BLaER1 treated with 17β-estradiol and CSF1 and Interleukin-3, amounts not matched to agents 10 nM and 100 nM (cell line): ENCODE results near the gene LRRC25.
A peak's percentile ranks its signal among the peaks of the same experiment; 100 is the strongest.
"Not testable (repeated sequence)": the region's sequence is repeated elsewhere in the genome, so short reads cannot be mapped to it uniquely, and the experiment has no call there.

Experiments used
- H3K27ac ChIP-seq, 11 experiments: shearing (Covaris generic); formaldehyde crosslinking; 2 replicates each; pipeline ENCODE4 v1.8.1; 2022
- H3K27me3 ChIP-seq, 11 experiments: shearing (Covaris generic); formaldehyde crosslinking; 2 replicates each; pipeline ENCODE4 v1.8.1; 2022
- H3K36me3 ChIP-seq, 11 experiments: shearing (Covaris generic); formaldehyde crosslinking; 2 replicates each; pipeline ENCODE4 v1.8.1; 2022
- H3K4me1 ChIP-seq, 10 experiments: shearing (Covaris generic); formaldehyde crosslinking; 2 replicates each; pipeline ENCODE4 v1.8.1; 2022
- H3K4me2 ChIP-seq, 11 experiments: shearing (Covaris generic); formaldehyde crosslinking; 2 replicates each; pipeline ENCODE4 v1.8.1; 2022
- H3K4me3 ChIP-seq, 10 experiments: shearing (Covaris generic); formaldehyde crosslinking; 2 replicates each; pipeline ENCODE4 v1.8.1; 2022
- H3K9ac ChIP-seq, 11 experiments: shearing (Covaris generic); formaldehyde crosslinking; 2 replicates each; pipeline ENCODE4 v1.8.1; 2022
- H3K9me3 ChIP-seq, 11 experiments: shearing (Covaris generic); formaldehyde crosslinking; replicated peaks in 1 of 11; 2 replicates each; pipeline ENCODE4 v1.8.1; 2022
- H4K20me1 ChIP-seq, 11 experiments: shearing (Covaris generic); formaldehyde crosslinking; 2 replicates each; pipeline ENCODE4 v1.8.1; 2022
- Cebpa-rat ChIP-seq, 11 experiments: shearing (Covaris generic); IDR thresholded peaks; 2 replicates each; pipeline ENCODE4 v1.8.1; 2022

Gene LRRC25

DNA sequence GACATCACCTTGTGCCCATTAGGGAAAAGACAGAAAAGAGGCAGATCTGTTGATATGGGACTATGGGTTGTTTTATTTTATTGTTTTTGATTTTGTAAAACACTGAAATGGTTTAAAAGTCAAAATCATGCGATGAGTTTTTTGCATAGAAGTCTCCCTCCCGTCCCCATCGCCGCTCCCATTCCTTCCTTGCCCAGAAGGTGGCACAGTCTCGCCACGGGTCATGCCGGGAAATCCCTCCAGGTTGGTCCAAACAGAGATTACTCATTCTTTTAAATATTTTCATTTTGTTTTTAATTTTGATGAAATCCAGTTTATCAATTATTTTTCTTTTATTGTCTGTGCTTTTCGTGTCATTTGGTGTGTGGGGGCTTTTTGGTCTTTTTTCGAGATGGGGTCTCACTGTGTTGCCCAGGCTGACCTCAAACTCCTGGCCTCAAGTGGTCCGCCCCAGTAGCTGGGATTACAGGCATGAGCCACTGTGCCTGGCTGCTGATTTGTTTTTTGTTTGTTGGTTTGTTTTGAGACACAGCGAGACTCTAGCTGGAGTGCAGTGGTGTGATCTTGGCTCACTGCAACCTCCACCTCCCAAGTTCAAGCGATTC lies 47.8 kb downstream of the LRRC25 start:
- no peak overlapping the region for H3K27ac ChIP-seq
- 0 out of 22 replicates have a peak overlapping the region, but pooled peaks of 2 of the 11 experiments have one; percentile 12 to 16 for H3K4me2 ChIP-seq
- H3K36me3 ChIP-seq = peaks cover 0 to 90% (median 5%) of the 10 kb centered on the region in 11 experiments; a peak in 9 of 22 replicates
- no peaks in the 10 kb centered on the region for H3K9me3 ChIP-seq
- TF ChIP-seq Cebpa-rat (IDR thresholded peaks at IDR 0.05) = no peak
- H3K9ac ChIP-seq = 0 out of 22 replicates have a peak overlapping the region, but pooled peaks of 1 of the 11 experiments have one; percentile 21
- H3K4me1 ChIP-seq = peaks cover 7 to 31% (median 10%) of the 10 kb centered on the region in 10 experiments; a peak in 18 of 20 replicates
- no peaks in the 10 kb centered on the region for H3K27me3 ChIP-seq
- peaks cover 0 to 45% (median 0%) of the 10 kb centered on the region in 11 experiments; a peak in 4 of 22 replicates for H4K20me1 ChIP-seq
- H3K4me3 ChIP-seq = no peak overlapping the region

DNA sequence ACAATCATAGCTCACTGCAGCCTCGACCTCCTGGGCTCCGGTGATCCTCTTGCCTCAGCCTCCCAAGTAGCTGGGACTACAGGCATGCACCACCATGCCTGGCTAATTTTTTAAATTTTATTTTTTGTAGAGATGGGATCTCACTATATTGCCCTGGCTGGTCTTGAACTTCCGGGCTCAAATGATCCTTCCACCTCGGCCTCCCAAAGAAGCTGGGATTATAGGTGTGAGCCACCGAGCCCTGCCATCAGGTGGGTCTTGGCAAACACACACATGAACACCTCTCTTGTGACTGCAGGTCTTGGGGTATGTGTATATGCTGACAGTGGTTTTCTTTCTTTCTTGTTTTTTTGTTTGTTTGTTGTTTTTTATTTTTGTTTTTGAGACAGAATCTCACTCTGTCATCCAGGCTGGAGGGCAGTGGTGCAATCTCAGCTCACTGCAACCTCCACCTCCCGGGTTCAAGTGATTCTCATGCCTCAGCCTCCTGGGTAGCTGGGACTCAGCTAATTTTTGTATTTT lies 48.5 kb downstream of the LRRC25 start:
- H3K4me3 ChIP-seq, H3K27ac ChIP-seq, H3K27me3 ChIP-seq, H3K9me3 ChIP-seq: not testable (repeated sequence)
- peak overlapping the region in 1 of 11 experiments; percentile 16; a peak in 1 of 22 replicates for H3K4me2 ChIP-seq
- H3K36me3 ChIP-seq = peaks cover 0 to 90% (median 5%) of the 10 kb centered on the region in 11 experiments; a peak in 9 of 22 replicates
- H3K4me1 ChIP-seq = peaks cover 7 to 39% (median 11%) of the 10 kb centered on the region in 10 experiments; a peak in 18 of 20 replicates
- H3K9ac ChIP-seq = 0 out of 22 replicates have a peak overlapping the region, but pooled peaks of 1 of the 11 experiments have one; percentile 10
- peaks cover 0 to 52% (median 0%) of the 10 kb centered on the region in 11 experiments; a peak in 5 of 22 replicates for H4K20me1 ChIP-seq

DNA sequence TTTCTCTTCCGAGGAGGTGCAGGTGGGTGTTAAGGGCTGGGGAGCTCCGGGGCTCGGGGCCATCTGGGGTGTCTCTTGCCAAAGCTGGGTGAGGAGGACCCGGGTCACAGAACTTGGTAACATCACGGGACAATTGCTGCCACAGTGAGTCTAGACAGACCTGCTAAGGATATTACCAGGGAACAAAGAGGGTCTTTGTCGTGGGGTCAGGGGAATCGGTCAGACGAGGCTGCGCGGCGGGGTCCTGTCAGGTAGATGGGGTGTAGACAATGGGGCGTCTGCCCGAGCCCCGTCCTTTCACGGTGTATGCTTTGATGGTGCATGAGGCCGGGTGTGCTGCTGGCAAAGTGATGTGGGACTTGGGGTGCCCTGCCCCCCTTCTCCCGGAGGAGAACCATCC lies 49.3 kb downstream of the LRRC25 start:
- Histone ChIP-seq H4K20me1 (peaks cover 0 to 55% (median 0%) of the 10 kb centered on the region in 11 experiments; a peak in 5 of 22 replicates), H3K9me3 (no peaks in the 10 kb centered on the region)

DNA sequence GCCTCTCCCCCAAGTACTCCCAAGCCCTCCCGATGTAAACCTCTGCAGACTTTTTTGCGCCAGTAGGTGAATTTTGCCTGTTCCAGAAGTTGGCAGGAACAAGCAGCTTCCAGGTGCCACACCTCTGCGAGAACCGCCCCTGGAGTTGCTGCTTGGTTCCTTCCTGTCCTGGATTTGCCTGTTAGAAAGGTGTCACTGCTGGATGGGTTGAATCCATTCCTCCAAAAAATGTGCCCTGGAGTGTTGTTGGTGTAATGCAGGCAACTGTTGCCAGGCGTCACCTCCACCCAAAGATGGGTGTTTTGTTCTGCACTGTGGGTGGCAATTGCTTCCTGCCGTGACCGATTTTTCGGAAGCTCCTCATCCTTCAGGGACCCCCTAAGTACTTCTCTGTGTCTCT lies 51.3 kb downstream of the LRRC25 start:
- no peak overlapping the region; a peak in 1 of 22 replicates for H3K27ac ChIP-seq
- H3K4me3 ChIP-seq = no peak overlapping the region
- no peak for TF ChIP-seq Cebpa-rat (IDR thresholded peaks at IDR 0.05)
- no peaks in the 10 kb centered on the region for H3K9me3 ChIP-seq
- peaks cover 0 to 73% (median 0%) of the 10 kb centered on the region in 11 experiments; a peak in 5 of 22 replicates for H4K20me1 ChIP-seq
- peak overlapping the region in 3 of 11 experiments; percentile 4 to 27 (median 7); a peak in 2 of 22 replicates for H3K9ac ChIP-seq
- H3K4me1 ChIP-seq = peaks cover 14 to 66% (median 20%) of the 10 kb centered on the region in 10 experiments
- H3K36me3 ChIP-seq = peaks cover 0 to 82% (median 5%) of the 10 kb centered on the region in 11 experiments; a peak in 9 of 22 replicates
- H3K4me2 ChIP-seq = peak overlapping the region; percentile 16 to 92 (median 41); a peak in 18 of 22 replicates
- no peaks in the 10 kb centered on the region for H3K27me3 ChIP-seq

More for the DNA sequence above, 49.3 kb downstream of the LRRC25 start:
- H3K4me3 ChIP-seq = no peak overlapping the region
- H3K36me3 ChIP-seq = peaks cover 0 to 90% (median 5%) of the 10 kb centered on the region in 11 experiments; a peak in 9 of 22 replicates
- H3K27me3 ChIP-seq = no peaks in the 10 kb centered on the region
- no peak for TF ChIP-seq Cebpa-rat (IDR thresholded peaks at IDR 0.05)
- no peak overlapping the region for H3K4me2 ChIP-seq
- H3K4me1 ChIP-seq = peaks cover 7 to 46% (median 11%) of the 10 kb centered on the region in 10 experiments; a peak in 18 of 20 replicates
- no peak overlapping the region for H3K27ac ChIP-seq
- H3K9ac ChIP-seq = no peak overlapping the region

DNA sequence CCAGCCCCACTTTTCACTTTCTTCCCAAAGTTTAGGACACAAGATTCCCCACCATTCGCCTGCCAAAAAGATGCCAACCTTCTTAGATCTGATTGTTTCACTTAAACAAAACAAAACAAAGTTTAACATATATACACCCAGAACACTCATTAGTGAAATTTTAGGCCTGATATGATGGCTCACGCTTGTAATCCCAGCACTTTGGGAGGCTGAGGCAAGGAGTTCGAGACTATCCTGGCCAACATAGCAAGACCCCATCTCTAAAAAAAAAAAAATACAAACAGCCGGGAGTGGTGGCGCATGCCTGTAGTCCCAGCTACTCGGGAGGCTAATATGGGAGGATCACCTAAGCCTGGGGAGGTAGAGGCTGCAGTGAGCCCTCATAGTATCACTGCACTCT lies 52.1 kb downstream of the LRRC25 start:
- H3K36me3 ChIP-seq = peaks cover 0 to 74% (median under 1%) of the 10 kb centered on the region in 11 experiments; a peak in 9 of 22 replicates
- H3K9me3 ChIP-seq = no peaks in the 10 kb centered on the region
- peak overlapping the region in 4 of 11 experiments; percentile 2 to 92 (median 58); a peak in 6 of 22 replicates for H3K4me2 ChIP-seq
- H4K20me1 ChIP-seq = peaks cover 0 to 73% (median 0%) of the 10 kb centered on the region in 11 experiments; a peak in 5 of 22 replicates
- no peak overlapping the region for H3K4me3 ChIP-seq
- H3K27ac ChIP-seq = no peak overlapping the region
- H3K4me1 ChIP-seq = peaks cover 18 to 66% (median 25%) of the 10 kb centered on the region in 10 experiments
- no peak for TF ChIP-seq Cebpa-rat (IDR thresholded peaks at IDR 0.05)
- H3K9ac ChIP-seq = peak overlapping the region in 4 of 11 experiments; percentile 8 to 35 (median 26); a peak in 3 of 22 replicates
- H3K27me3 ChIP-seq = no peaks in the 10 kb centered on the region

DNA sequence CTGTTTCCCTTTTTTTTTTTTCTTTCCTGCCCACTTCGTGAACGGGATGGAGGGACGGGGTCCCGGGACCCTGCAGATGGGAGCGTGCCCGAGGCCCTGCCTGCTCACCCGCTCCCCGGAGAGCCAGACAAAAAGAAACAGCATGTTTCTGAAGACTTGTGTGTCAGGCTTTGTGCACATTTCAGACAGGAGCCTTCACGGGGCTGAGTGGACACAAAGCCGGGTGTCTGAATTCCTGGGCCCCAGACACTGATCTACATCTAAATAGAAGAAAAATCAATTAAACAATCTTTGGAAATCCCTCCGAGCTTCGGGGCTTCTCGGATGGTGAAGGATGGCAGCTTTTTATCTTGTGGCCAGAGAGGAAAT lies 52.9 kb downstream of the LRRC25 start:
- Histone ChIP-seq H3K27ac (no peak overlapping the region), H3K9ac (peak overlapping the region in 7 of 11 experiments; percentile 8 to 62 (median 31); a peak in 5 of 22 replicates), H3K4me1 (peaks cover 25 to 69% (median 32%) of the 10 kb centered on the region in 10 experiments), H3K9me3 (no peaks in the 10 kb centered on the region), H3K4me3 (no peak overlapping the region), H4K20me1 (peaks cover 0 to 69% (median 0%) of the 10 kb centered on the region in 11 experiments; a peak in 5 of 22 replicates), H3K4me2 (peak overlapping the region in 4 of 11 experiments; percentile 2 to 92 (median 58); a peak in 7 of 22 replicates), H3K27me3 (no peaks in the 10 kb centered on the region), H3K36me3 (peaks cover 0 to 67% (median 0%) of the 10 kb centered on the region in 11 experiments; a peak in 7 of 22 replicates)
- TF ChIP-seq Cebpa-rat (IDR thresholded peaks at IDR 0.05) = no peak

DNA sequence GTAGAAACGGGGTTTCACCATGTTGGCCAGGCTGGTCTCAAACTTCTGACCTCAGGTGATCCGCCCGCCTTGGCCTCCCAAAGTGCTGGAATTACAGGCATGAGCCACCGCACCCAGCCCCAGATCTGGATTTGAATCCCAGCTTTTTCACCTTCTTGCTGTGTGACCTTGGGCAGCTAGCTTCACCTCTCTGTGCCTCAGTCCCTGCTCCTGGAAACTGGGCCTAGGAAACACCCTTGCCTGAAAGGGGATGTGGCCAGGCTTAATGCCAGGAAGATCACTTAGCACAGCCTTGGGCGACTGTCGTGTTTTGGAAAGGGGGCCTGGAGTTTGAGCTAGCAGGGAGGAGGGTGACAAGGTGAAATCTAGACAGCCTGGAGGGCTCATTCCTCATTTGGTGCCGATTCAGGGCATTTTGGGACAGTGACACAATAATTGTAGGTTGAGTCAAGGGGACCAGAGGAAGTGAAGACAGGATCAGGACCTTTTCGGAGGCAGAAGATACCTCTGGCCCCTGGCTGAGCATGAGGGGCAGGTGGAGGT lies 55.3 kb downstream of the LRRC25 start:
- Histone ChIP-seq H3K27ac (no peak overlapping the region; a peak in 1 of 22 replicates), H3K36me3 (peaks cover 0 to 49% (median 0%) of the 10 kb centered on the region in 11 experiments; a peak in 7 of 22 replicates), H3K4me2 (peak overlapping the region in 7 of 11 experiments; percentile 84 to 99 (median 96); a peak in 12 of 22 replicates), H3K4me3 (no peak overlapping the region; a peak in 1 of 20 replicates), H3K9me3 (no peaks in the 10 kb centered on the region), H3K9ac (peak overlapping the region in 2 of 11 experiments; percentile 83 to 90; a peak in 4 of 22 replicates), H3K27me3 (no peaks in the 10 kb centered on the region), H3K4me1 (peaks cover 25 to 90% (median 38%) of the 10 kb centered on the region in 10 experiments), H4K20me1 (peaks cover 0 to 51% (median 0%) of the 10 kb centered on the region in 11 experiments; a peak in 4 of 22 replicates)
- TF ChIP-seq Cebpa-rat (IDR thresholded peaks at IDR 0.05) = no peak
